Right lobe of liver (tissue), 4 donors: ENCODE measurements around the gene OLFM2.

Experiments used
- CTCF ChIP-seq, 4 donors: fragments of 200-600 bp in 3 of 4; fragments of 450-650 bp in 1 of 4; IDR thresholded peaks; one replicate each; pipeline versions ENCODE4 v1.5.1 to v1.8.0; 2016 to 2022; ENCODE audit warnings: antibody characterized with exemption in 4 of 4, mild to moderate bottlenecking in 2 of 4
- POLR2A ChIP-seq: fragments of 450-650 bp; IDR thresholded peaks from one replicate; pipeline ENCODE4 v1.6.1; 2017; ENCODE audit warnings: antibody characterized with exemption, mild to moderate bottlenecking
- donor health status: DM: no; HTN: no; CAD: no.
- donor health status: DM: no; HTN: no; CAD: no.
- donor health status: DM: no; HTN: yes; CAD: no.

- TF ChIP-seq CTCF (IDR thresholded peaks at IDR 0.05), result no peak
- TF ChIP-seq POLR2A, result no peak
Measured at GRCh38 chr19:9881720-9882119, 54.6 kb downstream of the OLFM2 start.
